NCI-H146 treated with DMSO at 0.1 percent for 48 hours (cell line): ENCODE results near the gene P2RY8.
"Not testable (repeated sequence)": the region's sequence is repeated elsewhere in the genome, so short reads cannot be mapped to it uniquely, and the experiment has no call there.

ENCODE experiments used
- DNase-seq: peaks from one replicate; lab custom pipeline; 2025; ENCODE audit not compliant: unreplicated experiment; lab: John Stamatoyannopoulos, UW

P2RY8 gene

DNA sequence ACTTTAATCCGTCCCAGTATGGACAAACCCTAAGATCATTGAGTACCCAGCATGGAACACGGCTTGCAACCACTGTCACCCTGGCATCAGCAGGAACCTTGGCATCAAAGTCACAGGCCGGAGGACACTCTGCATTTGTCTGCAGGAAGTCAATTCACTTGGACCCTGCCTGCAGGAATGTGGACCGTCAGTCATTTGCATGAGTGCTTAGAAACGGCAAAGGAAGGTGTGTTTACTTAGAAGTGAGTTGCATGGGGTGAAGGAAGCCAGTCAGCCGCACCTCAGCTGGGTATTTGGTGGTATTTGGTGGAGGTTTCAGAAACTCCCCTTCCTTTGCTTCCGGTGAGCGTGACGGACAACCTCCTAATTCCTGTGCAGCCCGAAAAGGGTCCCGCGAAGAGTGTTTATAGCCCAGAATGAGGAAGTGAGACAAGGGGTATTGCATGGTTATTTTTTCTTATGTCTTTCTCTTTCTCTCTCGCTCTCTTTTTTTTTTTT is 15.5 kb downstream of the P2RY8 start:
- DNase-seq, result no peak

DNA sequence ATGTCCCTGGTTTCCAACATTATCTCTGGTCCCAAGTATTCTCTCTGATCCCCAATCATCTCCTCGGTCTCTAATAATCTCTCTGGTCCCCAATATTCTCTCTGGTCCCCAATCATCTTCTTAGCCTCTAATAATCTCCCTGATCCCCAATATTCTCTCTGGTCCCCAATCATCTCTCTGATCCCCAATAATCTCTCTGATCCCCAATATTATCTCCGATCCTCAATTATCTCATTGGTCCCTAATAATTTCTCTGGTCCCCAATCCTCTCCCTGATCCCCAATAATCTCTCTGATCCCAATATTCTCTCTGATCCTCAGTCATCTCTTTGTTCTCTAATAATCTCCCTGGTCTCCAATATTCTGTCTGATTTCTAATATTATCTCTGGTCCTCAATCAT is 16.6 kb downstream of the P2RY8 start:
- DNase-seq, result no peak

DNA sequence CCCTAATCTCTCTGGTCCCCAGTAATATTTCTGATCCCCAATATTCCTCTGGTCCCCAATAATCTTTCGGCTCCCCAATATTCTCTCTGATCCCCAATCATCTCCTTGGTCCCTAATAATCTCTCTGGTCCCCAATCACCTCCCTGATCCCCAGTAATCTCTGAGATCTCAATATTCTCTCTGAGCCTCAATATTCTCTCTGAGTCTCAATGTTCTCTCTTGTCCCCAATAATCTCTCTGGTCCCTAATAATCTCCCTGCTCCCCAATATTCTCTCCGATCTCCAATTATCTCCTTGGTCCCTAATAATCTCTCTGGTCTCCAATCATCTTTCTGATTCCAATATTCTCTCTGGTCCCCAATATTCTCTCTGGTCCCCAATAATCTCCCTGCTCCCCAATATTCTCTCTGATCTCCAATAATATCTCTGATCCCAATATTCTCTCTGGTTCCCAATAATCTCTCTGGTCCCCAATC is 17.9 kb downstream of the P2RY8 start:
- DNase-seq, result no peak

DNA sequence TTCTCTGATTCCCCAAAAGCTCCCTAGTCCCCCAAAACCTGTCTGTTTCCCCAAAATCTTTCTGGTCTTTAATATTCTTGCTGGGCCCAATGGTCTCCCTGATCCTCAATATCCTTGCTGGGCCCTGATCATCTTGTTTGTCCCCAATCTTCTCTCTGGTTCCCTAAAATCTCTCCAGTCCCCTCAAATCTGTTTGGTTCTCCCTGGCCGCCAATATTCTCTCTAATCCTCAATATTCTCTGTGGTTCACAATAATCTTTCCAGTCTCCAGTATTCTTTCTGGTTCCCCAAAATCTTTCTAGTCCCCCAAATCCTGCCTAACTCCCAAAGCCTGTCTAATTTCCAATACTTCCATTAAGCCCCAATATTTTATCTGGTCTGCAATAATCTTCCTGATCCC is 18.5 kb downstream of the P2RY8 start:
- DNase-seq, result no peak

DNA sequence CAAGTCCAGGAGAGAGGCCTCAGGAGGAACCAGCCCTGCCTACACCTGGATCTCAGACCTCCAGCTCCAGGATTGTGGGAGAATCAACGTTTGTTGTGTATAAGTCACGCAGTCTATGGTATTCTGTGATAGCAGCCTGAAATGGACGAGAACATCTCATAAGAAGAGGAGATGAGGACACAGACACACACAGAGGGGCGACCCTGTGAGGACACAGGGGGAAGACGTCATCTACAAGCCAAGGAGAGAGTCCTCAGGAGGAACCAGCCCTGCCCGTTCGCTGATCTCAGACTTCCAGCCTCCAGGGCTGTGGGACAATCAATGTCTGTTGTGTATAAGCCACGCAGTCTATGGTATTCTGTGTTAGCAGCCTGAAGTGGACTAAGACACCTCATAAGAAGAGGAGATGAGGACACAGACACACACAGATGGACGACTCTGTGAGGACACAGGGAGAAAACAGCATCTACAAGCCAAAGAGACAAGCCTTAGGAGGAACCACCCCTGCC is 20.3 kb downstream of the P2RY8 start:
- no peak for DNase-seq

DNA sequence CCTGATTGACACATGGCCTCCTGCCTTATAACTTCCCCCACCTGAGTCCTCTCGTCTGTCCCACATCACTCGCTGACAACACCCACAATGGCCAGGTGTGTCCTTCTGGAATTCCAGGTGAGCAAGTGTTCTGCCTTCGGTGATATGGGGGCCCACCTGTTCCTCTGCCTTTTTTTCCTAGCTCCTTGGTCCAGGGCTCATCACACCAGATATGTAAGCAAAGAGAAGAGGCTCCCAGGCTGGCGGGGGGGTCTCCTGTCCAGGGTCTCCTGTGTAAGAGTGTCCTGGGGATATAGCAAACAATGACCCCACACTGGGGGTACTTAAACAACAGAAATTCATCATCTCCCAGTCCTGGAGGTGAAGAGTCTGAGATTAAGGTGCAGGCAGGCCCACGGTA is 25.2 kb downstream of the P2RY8 start:
- no peak for DNase-seq

DNA sequence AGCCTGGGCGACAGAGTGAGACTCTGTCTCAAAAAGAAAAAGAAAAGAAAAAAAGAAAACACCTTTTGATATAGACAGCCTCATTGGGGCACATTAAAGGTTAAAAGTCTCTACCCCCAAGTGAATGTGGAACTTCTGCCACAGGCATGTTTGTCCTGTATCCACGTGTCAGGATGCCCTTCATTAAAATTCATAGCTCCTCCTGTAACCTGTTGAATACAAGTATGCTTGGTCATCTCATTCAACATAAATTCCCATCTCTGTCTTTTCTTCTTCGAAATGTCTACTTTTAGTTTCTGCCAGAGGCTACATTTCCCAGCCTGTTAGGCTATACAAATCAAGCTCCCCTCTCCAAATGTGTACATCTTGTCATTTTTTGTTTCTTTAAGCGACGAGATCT is 25.8 kb downstream of the P2RY8 start:
- no peak for DNase-seq

DNA sequence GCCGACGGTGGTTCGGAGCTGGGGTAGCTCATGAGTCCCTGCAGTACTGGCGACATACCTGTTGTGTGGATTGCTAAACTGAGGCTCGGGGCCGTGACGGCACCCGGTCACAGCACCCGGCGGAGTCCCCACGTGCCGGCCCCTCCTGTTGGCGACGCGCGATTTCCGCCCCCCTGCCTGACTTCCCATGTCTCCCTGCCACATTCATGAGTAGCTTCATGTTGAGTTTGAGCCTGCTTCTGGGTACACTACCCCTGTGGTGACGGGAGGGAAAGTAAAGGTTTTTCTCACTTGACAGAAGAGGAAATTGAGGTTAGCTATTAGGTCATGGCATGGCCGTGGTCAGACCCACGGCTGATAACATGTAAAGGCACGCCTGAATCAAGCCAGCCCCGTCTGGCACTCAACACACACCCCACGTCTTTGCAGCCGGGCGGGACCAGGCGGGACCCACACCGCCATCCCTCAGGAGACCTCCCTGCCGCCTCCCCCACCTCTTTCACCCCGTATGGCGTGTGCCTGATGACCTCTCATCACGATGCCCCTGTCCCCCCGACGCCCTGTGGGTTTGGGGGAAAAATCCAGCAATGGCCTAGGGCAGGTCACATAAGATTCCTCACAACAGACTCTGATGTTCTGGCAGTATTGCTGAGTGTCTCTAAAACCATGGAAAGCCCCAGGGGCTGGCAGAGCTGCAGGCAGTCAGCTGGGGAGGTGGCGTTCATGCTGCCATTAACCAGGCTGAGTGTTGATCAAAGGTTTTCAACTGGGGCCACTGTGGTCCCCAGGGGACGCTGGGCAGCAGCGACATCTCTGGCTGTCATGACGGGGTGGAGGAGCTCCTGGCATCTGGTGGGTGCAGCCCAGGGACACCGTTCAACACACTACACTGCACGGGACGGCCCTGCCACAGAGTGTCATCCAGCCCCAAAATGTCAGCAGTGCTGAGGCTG is 29.2 kb downstream of the P2RY8 start:
- DNase-seq, result no peak

DNA sequence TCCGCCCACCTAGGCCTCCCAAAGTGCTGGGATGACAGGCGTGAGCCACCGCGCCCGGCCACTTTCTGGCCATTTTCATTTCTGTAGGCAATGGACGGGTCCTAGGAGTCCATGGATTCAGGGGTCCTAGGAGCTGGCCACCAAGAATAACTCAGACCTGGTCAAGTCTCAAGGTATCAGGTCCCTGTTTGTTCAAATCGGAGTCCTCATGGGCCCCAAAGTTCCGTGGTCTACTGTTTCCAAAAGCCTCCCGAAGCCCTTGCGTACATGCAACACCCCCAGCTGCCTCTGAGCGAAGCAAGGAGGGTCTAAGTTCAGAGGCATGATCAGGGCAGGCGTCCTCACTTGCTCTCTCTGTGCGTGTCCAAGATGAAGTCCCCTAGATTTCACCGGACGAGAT is 30.1 kb downstream of the P2RY8 start:
- DNase-seq, result no peak

DNA sequence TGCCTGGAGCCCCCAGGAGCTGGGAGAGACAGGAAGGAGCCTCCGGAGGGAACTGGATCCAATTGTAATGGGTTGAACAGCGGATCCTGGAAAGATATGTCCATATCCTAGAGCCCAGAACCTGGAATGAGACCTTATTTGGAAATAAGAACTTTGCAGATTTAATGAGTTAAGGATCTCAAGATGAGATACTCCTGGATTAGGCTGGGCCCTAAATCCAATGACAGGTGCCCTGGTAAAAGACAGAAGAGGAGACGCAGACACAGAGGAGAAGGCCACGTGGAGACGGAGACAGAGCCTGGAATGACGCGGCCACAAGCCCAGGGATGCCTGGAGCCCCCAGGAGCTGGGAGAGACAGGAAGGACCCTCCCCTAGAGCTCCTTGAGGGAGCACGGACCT is 34.1 kb downstream of the P2RY8 start:
- DNase-seq, result no peak

DNA sequence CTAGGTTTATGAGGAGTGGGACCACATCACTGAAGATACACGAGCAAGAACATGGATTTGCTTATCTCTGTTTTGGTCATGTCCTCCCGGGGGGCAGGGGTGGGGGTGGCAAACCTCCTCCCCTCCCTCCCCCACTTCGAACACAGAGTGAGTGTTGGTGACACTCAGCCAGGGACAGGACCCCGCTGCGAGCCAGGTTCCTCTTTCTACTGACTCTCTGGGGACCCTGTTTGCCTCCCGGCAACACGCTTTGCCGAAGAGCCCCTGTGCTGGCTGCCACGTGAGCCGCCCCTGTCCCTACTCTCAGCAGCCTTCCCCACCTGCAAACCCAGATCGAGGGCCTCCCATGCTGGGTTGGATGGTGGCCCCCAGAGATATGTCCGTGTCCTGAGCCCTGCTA is 34.7 kb downstream of the P2RY8 start:
- DNase-seq, result no peak

DNA sequence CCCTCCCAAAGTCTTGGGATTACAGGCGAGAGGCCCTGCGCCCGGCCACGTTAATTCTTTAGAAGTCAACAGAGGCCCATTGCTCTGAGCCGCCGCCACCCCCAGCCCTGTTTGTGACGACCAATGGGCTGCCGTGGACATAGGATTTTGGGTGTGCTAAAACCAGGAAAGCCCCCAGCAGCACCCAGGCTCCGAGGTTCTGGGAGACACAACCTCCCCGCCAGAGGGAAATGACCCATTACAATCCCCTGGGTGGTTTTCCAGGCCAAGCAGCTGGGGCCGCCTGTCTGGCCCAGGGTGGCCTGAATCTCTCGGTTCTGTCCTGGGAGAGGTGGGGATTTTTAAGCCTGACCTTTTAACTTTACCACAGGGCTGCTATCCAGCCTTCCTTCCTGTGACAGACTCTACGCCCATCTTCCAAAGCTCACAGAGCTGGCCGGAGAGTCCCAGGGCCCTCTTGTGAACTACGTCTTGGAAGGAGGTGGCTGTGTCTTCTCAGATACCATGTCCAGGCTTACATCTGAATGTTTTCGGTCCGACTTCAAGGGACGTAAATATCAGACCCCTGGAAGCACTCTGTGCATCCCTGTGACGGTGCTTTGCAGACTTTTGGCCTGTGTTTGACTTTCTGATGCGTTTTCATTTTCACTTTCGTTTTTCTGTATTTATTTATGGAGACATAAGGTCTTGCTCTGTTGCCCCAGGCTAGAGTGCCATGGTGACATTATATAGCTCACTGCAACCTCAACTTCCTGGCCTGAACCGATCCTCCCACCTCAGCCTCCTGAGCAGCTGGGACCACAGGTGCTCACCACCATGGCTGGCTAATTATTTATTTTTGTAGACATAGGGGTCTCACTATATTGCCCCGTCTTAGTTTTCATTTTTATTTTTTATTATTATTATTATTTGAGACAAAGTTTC is 36.0 kb downstream of the P2RY8 start:
- no peak for DNase-seq

DNA sequence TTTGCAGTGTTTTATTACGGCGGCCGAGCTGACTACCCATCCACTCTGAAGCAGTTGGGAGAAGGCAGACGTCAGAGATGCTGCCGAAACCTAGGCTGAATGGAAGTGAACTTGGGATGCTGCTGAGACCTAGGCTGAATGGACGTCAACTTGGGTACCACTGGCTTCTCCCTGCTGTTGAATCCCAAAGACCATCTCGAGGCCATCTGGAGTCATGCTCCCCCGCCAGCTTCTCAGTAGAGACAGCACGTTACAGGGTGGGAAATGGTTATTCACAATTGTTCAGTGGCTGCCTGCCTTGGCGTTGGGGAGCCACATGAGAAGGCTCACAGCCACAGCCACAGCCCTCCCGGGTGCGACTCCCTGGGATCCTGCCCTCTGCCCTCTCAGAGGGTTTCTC is 40.9 kb downstream of the P2RY8 start:
- no peak for DNase-seq

DNA sequence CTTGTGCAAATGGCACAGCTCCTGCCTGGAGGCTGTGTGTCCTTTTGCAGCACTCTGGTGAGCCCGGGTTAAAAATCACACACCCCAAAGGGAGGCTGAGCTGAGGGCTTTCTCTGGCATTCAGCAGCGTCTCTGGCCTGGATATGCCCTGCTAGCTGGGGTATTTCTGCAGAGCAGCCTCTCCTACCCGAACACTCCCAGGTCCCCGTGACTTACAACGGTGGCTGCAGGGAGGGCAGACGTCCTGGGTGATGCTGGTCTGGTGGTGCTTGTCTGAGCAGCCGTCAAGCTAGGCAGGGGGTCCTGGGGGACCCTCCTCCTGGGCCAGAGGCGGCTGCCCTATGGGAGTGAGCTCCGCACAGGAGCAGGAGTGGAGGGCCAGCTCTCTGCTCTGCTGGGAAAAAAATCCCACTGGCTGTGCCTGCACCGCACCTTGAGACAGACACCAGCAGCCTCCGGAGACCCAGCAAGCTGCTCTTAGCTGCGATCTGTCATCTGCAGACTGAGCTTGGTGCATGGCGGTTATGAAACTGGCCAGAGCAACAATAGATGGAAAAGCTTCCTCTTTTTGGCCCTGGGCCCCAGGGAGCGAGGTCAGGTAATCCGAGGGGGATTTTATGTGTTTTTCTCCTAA is 43.0 kb downstream of the P2RY8 start:
- DNase-seq, result no peak

DNA sequence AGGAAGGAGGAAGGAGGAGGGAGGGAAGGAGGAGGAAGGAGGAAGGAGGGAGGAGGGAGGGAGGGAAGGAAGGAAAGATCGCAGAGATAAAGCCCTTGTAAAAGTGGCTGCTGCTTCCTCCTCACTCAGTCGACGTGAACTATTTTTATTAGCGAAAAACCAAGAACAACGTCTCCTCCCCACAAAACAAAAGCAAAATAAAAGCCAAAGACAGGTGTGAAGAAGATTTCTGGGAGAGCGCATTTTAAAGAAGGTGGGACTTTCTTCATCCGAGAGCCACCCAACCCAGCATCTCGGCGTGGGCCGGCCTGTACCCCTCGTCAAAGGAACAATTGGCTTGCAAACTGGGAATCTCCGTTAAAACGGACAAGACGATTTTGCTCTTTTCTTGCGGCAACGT is 43.6 kb downstream of the P2RY8 start:
- DNase-seq, result no peak

DNA sequence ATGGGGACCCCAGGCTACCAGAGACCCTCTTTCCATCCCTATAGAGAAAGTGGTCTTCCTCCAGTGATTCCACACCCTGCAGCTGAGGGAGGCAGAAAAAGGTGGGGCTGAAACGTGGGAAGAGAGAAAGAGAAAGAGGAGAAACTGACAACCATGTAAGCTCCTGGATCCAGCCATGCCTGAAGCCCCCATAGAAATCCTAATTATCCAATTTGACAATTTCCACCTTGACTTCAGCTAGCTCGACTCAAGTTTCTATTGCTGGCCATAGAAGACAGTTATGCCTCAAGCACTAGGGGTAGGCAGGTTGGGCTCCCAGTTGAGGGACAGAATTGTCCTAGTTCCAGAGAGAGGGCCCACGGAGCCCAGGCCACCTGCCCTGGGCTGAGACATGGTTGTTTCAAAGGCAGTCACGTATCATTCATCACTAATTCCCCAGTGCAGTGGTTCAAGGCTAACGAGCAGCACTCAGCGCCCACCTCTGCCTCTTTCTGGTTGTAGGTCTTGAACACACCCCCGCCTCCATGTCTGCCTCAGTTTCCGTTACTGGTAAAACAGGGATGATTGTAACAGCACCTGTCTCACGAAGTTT is 44.5 kb downstream of the P2RY8 start:
- no peak for DNase-seq

DNA sequence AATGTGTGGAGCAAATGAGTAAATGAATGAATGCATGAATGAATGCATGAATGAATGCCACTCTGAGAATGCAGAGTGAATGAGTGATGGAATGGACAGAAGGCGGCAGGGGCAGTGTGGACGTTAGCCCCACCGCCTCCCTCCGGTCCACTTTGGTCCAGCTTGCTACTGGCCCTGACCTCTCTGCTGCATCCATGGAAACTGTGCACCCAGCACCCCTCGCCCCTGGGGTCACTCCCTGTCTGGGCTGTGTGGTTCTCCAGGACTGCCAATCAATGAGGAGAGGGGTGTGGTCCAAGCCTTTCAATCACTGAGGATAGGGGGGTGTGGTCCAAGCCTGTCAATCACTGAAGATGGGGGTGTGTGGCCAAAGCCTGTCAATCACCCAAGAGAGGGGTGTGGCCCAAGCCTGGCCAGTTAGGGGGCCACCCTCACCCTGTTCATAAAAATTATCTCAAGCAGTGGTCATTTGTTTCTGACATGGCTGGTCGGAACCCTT is 45.1 kb downstream of the P2RY8 start:
- DNase-seq, result no peak

DNA sequence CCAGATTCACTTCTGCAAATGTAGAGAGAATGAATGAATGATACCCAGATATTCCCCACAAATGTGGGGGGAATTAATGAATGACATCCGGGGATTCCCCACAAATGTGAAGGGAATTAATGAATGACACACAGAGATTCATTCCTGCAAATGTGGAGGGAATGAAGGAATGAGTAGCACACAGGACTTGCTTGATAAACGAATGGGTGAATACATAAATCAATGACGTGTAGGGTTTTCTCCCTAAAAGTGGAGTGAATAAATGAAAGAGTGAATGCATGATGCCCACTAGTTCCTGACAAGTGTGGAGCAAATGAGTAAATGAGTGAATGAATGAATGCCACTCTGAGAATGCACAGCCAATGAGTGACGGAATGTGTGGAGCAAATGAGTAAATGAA is 45.7 kb downstream of the P2RY8 start:
- not testable (repeated sequence) for DNase-seq

DNA sequence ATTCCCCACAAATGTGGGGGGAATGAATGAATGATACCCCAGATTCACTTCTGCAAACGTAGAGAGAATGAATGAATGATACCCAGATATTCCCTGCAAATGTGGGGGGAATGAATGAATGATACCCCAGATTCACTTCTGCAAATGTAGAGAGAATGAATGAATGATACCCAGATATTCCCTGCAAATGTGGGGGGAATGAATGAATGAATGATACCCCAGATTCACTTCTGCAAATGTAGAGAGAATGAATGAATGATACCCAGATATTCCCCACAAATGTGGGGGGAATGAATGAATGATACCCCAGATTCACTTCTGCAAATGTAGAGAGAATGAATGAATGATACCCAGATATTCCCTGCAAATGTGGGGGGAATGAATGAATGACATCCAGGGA is 46.3 kb downstream of the P2RY8 start:
- not testable (repeated sequence) for DNase-seq

DNA sequence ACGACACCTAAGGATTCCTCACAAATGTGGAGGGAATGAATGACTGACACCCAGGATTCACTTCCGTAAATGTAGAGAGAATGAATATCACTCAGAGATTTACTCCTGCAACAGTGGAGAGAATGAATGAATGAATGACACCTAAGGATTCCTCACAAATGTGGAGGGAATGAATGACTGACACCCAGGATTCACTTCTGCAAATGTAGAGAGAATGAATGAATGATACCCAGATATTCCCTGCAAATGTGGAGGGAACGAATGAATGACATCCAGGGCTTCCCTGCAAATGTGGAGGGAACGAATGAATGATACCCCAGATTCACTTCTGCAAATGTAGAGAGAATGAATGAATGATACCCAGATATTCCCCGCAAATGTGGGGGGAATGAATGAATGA is 47.6 kb downstream of the P2RY8 start:
- DNase-seq, result not testable (repeated sequence)
